GM23338 (cell line): Measurements from ENCODE around the gene FIBP. TPM values are rescaled to one million over a fixed set of nuclear protein-coding genes. Genes with fewer than 3 reads are reported as not detected.

Experiments
- ATAC-seq: fragments of 200-7000 bp; cut with Tn5 transposase; 3 replicates; pipeline ENCODE4 v1.9.1; 2020
- DNase-seq: peaks from one replicate; pipeline ENCODE4 v3.0.0-alpha.2; 2015; ENCODE audit warnings: low spot score
- H2AFZ ChIP-seq: fragments of 200-600 bp; sonication (generic); 2 replicates; pipeline ENCODE4 v1.8.0; 2016; ENCODE audit warnings: antibody characterized with exemption, mild to moderate bottlenecking, moderate library complexity
- H3F3A ChIP-seq: fragments of 200-600 bp; sonication (generic); replicated peaks from 2 replicates; pipeline ENCODE4 v1.8.0; 2017; ENCODE audit warnings: antibody characterized with exemption, mixed run types, low read depth
- H3K27ac ChIP-seq: fragments of 200-600 bp; sonication (generic); 2 replicates; pipeline ENCODE4 v1.6.1; 2016; ENCODE audit warnings: low read depth
- H3K27me3 ChIP-seq: fragments of 200-600 bp; sonication (generic); 2 replicates; pipeline ENCODE4 v1.8.0; 2016; ENCODE audit warnings: mild to moderate bottlenecking, mixed run types, moderate library complexity; ENCODE audit not compliant: insufficient read depth
- H3K36me3 ChIP-seq: fragments of 200-600 bp; sonication (generic); 2 replicates; pipeline ENCODE4 v1.8.0; 2016; ENCODE audit warnings: mild to moderate bottlenecking; ENCODE audit not compliant: insufficient read depth
- H3K4me1 ChIP-seq: fragments of 200-600 bp; sonication (generic); 2 replicates; pipeline ENCODE4 v1.8.0; 2016; ENCODE audit warnings: mild to moderate bottlenecking, moderate library complexity; ENCODE audit not compliant: insufficient read depth
- H3K4me2 ChIP-seq: fragments of 200-600 bp; sonication (generic); 2 replicates; pipeline ENCODE4 v1.7.1; 2017; ENCODE audit warnings: mixed run types
- H3K4me3 ChIP-seq: fragments of 200-600 bp; sonication (generic); 2 replicates; pipeline ENCODE4 v1.6.1; 2016; ENCODE audit warnings: mixed run types
- H3K79me2 ChIP-seq: fragments of 200-600 bp; sonication (generic); replicated peaks from 2 replicates; pipeline ENCODE4 v1.8.0; 2017; ENCODE audit warnings: mild to moderate bottlenecking; ENCODE audit not compliant: insufficient read depth
- H3K9me2 ChIP-seq: fragments of 200-600 bp; sonication (generic); 2 replicates; pipeline ENCODE4 v1.8.0; 2017; ENCODE audit not compliant: insufficient read depth
- H4K20me1 ChIP-seq: fragments of 200-600 bp; sonication (generic); replicated peaks from 2 replicates; pipeline ENCODE4 v1.8.0; 2017; ENCODE audit warnings: mild to moderate bottlenecking; ENCODE audit not compliant: insufficient read depth
- H3K27ac Mint-ChIP-seq: 2 replicates; pipeline ENCODE4 v1.8.0; 2020; ENCODE audit warnings: inconsistent platforms, mild to moderate bottlenecking, moderate library complexity, mixed read lengths
- H3K27me3 Mint-ChIP-seq: 3 replicates; pipeline ENCODE4 v1.8.0; 2022; ENCODE audit warnings: low read depth, mild to moderate bottlenecking, moderate library complexity, mixed read lengths, inconsistent platforms; ENCODE audit not compliant: insufficient read depth, poor library complexity
- H3K36me3 Mint-ChIP-seq: 3 replicates; pipeline ENCODE4 v1.8.0; 2021; ENCODE audit warnings: low read depth, mild to moderate bottlenecking, inconsistent platforms, moderate library complexity, mixed read lengths
- H3K4me1 Mint-ChIP-seq: 3 replicates; pipeline ENCODE4 v1.8.0; 2020; ENCODE audit warnings: mild to moderate bottlenecking, inconsistent platforms, mixed read lengths
- H3K4me3 Mint-ChIP-seq: 3 replicates; pipeline ENCODE4 v1.8.0; 2021; ENCODE audit warnings: moderate library complexity, mild to moderate bottlenecking, inconsistent platforms, mixed read lengths
- H3K9me3 Mint-ChIP-seq: 3 replicates; pipeline ENCODE4 v1.8.0; 2020; ENCODE audit warnings: moderate library complexity, mild to moderate bottlenecking, inconsistent platforms, mixed read lengths
- CREB1 ChIP-seq: fragments of 250-450 bp; sonication (Bioruptor Pico); IDR thresholded peaks from 2 replicates; pipeline ENCODE4 v1.5.0; 2020; ENCODE audit warnings: low read depth, mild to moderate bottlenecking, moderate library complexity
- EZH2 ChIP-seq: fragments of 200-600 bp; sonication (generic); IDR thresholded peaks from one replicate; pipeline ENCODE4 v1.8.0; 2017; ENCODE audit warnings: antibody characterized with exemption, mild to moderate bottlenecking, low read depth; ENCODE audit not compliant: unreplicated experiment
- EZH2phosphoT487 ChIP-seq: fragments of 200-600 bp; sonication (generic); IDR thresholded peaks from one replicate; pipeline ENCODE4 v1.8.1; 2018; ENCODE audit warnings: antibody characterized with exemption; ENCODE audit not compliant: unreplicated experiment
- JUNB ChIP-seq: IDR thresholded peaks from one replicate; pipeline ENCODE4 v1.6.1; 2016; ENCODE audit warnings: antibody characterized with exemption; ENCODE audit not compliant: unreplicated experiment
- NANOG ChIP-seq: IDR thresholded peaks from 2 replicates; pipeline ENCODE4 v1.6.1; 2016; ENCODE audit warnings: antibody characterized with exemption, borderline replicate concordance
- POLR2AphosphoS5 ChIP-seq: IDR thresholded peaks from 2 replicates; pipeline ENCODE4 v1.6.1; 2016; ENCODE audit warnings: antibody characterized with exemption, low read depth
- STAT1 ChIP-seq: IDR thresholded peaks from one replicate; pipeline ENCODE4 v1.6.1; 2016; ENCODE audit warnings: antibody characterized with exemption; ENCODE audit not compliant: unreplicated experiment
- ZNF114 ChIP-seq: fragments of 250-450 bp; sonication (Bioruptor Pico); IDR thresholded peaks from 2 replicates; pipeline ENCODE4 v1.5.0; 2020; ENCODE audit warnings: mild to moderate bottlenecking, moderate library complexity
- ZNF331 ChIP-seq: fragments of 250-450 bp; sonication (Bioruptor Pico); IDR thresholded peaks from 2 replicates; pipeline ENCODE4 v1.5.0; 2020; ENCODE audit warnings: low read depth, mild to moderate bottlenecking, moderate library complexity
- polyA plus RNA-seq: library from polyadenylated mRNA; unstranded; fragments of >200 nt; fragmentation: Nextera tagmentation; extraction: Ambion mirVana; gene quantifications from 2 replicates; pipeline ENCODE4 v1.2.1, GENCODE V29; 2016
- total RNA-seq: library from RNA; depleted of rRNA; stranded (reverse); fragments of >200 nt; shearing (Covaris generic); gene quantifications from 2 replicates; pipeline ENCODE4 v1.2.3, GENCODE V29; 2014
- TF ChIP-seq, protein P1 (sequence below): IDR thresholded peaks from one replicate; pipeline ENCODE4 v1.6.1; 2018; ENCODE audit warnings: antibody characterized with exemption; ENCODE audit not compliant: unreplicated experiment
- TF ChIP-seq, protein P2 (sequence below): fragments of 250-450 bp; sonication (Bioruptor Pico); IDR thresholded peaks from 2 replicates; pipeline ENCODE4 v1.5.0; 2020; ENCODE audit warnings: mild to moderate bottlenecking, moderate library complexity
- TF ChIP-seq, protein P3 (sequence below): IDR thresholded peaks from 2 replicates; pipeline ENCODE4 v1.6.1; 2016; ENCODE audit warnings: antibody characterized with exemption
- TF ChIP-seq, protein P4 (sequence below), 2 experiments: fragments of 200-600 bp in 1 of 2; sonication (generic) in 1 of 2; conservative IDR thresholded peaks; 2 replicates each; pipeline versions ENCODE4 v1.5.1 to v1.6.1; 2016 to 2017; ENCODE audit warnings: antibody characterized with exemption in 2 of 2, low read depth in 2 of 2, mild to moderate bottlenecking in 2 of 2, moderate library complexity in 1 of 2

Gene FIBP
- total and polyA plus RNA-seq, 2 experiments from 2014 or later, result 79.0 to 102 TPM

DNA sequence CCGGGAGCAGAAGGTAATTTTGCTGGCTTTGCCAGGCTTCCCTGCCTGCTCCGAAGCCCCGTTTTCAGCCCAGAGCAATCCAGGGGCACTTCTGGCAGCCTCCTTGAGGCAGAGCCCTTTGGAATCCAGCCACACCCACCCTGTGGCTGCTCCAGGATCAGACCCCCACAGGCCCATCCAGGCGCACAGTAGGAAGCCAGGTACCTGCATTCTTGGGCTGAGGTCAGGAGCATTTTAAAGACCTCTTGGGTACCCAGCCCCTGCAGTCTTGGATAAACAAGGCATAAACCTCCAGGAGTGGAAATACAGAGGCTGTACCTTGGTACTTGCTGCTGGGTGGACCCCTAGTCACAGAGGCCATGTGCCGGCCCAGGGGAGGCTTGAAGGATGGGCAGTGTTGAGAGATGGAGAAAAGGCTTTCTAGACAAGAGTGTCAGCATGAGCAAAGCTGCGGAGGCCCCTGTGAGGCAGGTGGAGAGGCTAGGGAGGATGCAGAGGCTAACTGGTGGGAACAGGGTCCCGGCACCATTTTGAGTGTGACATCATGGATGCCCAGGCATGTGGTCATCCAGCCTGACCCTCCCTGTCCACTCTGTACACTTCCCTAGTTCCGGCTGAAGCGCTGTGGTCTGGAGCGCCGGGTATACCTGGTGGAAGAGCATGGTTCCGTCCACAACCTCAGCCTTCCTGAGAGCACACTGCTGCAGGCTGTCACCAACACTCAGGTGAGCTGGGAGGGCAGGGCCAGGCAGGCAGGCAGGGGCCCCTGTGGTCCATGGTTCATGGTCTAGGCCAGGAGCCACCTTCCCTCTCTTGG is 24.2 kb downstream of the FIBP start:
- Histone ChIP-seq H3K36me3 (peaks cover 4% of the 10 kb centered on the region; the same call in 1 of the 2 replicates), H4K20me1 (peaks cover 6% of the 10 kb centered on the region; the same call in 1 of the 2 replicates), H3K27ac (no peak overlapping the region), H3K79me2 (peaks cover 11% of the 10 kb centered on the region), H3K4me1 (peaks cover 8% of the 10 kb centered on the region; the same call in 1 of the 2 replicates), H3K4me3 (no peak overlapping the region), H3F3A (peaks cover 27% of the 10 kb centered on the region), H3K27me3 (peaks cover 8% of the 10 kb centered on the region; the same call in 1 of the 2 replicates), H3K9me2 (no peaks in the 10 kb centered on the region), H3K4me2 (no peak overlapping the region), H2AFZ (no peak overlapping the region)
- Mint-ChIP-seq H3K4me1 (peaks cover 16% of the 10 kb centered on the region), H3K27ac (no peak overlapping the region), H3K36me3 (peaks cover 39% of the 10 kb centered on the region), H3K4me3 (no peak overlapping the region), H3K27me3 (peaks cover 34% of the 10 kb centered on the region), H3K9me3 (peaks cover 4% of the 10 kb centered on the region; the same call in 2 of the 3 replicates)
- TF ChIP-seq ZNF331 (CRISPR knock-in tag), result no peak
- TF ChIP-seq POLR2AphosphoS5, result no peak
- no peak for TF ChIP-seq EZH2phosphoT487
- TF ChIP-seq CREB1 (CRISPR knock-in tag), result no peak
- TF ChIP-seq, protein P1, sequence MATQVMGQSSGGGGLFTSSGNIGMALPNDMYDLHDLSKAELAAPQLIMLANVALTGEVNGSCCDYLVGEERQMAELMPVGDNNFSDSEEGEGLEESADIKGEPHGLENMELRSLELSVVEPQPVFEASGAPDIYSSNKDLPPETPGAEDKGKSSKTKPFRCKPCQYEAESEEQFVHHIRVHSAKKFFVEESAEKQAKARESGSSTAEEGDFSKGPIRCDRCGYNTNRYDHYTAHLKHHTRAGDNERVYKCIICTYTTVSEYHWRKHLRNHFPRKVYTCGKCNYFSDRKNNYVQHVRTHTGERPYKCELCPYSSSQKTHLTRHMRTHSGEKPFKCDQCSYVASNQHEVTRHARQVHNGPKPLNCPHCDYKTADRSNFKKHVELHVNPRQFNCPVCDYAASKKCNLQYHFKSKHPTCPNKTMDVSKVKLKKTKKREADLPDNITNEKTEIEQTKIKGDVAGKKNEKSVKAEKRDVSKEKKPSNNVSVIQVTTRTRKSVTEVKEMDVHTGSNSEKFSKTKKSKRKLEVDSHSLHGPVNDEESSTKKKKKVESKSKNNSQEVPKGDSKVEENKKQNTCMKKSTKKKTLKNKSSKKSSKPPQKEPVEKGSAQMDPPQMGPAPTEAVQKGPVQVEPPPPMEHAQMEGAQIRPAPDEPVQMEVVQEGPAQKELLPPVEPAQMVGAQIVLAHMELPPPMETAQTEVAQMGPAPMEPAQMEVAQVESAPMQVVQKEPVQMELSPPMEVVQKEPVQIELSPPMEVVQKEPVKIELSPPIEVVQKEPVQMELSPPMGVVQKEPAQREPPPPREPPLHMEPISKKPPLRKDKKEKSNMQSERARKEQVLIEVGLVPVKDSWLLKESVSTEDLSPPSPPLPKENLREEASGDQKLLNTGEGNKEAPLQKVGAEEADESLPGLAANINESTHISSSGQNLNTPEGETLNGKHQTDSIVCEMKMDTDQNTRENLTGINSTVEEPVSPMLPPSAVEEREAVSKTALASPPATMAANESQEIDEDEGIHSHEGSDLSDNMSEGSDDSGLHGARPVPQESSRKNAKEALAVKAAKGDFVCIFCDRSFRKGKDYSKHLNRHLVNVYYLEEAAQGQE, result no peak
- TF ChIP-seq STAT1, result no peak
- no peak for TF ChIP-seq JUNB
- TF ChIP-seq, protein P2, sequence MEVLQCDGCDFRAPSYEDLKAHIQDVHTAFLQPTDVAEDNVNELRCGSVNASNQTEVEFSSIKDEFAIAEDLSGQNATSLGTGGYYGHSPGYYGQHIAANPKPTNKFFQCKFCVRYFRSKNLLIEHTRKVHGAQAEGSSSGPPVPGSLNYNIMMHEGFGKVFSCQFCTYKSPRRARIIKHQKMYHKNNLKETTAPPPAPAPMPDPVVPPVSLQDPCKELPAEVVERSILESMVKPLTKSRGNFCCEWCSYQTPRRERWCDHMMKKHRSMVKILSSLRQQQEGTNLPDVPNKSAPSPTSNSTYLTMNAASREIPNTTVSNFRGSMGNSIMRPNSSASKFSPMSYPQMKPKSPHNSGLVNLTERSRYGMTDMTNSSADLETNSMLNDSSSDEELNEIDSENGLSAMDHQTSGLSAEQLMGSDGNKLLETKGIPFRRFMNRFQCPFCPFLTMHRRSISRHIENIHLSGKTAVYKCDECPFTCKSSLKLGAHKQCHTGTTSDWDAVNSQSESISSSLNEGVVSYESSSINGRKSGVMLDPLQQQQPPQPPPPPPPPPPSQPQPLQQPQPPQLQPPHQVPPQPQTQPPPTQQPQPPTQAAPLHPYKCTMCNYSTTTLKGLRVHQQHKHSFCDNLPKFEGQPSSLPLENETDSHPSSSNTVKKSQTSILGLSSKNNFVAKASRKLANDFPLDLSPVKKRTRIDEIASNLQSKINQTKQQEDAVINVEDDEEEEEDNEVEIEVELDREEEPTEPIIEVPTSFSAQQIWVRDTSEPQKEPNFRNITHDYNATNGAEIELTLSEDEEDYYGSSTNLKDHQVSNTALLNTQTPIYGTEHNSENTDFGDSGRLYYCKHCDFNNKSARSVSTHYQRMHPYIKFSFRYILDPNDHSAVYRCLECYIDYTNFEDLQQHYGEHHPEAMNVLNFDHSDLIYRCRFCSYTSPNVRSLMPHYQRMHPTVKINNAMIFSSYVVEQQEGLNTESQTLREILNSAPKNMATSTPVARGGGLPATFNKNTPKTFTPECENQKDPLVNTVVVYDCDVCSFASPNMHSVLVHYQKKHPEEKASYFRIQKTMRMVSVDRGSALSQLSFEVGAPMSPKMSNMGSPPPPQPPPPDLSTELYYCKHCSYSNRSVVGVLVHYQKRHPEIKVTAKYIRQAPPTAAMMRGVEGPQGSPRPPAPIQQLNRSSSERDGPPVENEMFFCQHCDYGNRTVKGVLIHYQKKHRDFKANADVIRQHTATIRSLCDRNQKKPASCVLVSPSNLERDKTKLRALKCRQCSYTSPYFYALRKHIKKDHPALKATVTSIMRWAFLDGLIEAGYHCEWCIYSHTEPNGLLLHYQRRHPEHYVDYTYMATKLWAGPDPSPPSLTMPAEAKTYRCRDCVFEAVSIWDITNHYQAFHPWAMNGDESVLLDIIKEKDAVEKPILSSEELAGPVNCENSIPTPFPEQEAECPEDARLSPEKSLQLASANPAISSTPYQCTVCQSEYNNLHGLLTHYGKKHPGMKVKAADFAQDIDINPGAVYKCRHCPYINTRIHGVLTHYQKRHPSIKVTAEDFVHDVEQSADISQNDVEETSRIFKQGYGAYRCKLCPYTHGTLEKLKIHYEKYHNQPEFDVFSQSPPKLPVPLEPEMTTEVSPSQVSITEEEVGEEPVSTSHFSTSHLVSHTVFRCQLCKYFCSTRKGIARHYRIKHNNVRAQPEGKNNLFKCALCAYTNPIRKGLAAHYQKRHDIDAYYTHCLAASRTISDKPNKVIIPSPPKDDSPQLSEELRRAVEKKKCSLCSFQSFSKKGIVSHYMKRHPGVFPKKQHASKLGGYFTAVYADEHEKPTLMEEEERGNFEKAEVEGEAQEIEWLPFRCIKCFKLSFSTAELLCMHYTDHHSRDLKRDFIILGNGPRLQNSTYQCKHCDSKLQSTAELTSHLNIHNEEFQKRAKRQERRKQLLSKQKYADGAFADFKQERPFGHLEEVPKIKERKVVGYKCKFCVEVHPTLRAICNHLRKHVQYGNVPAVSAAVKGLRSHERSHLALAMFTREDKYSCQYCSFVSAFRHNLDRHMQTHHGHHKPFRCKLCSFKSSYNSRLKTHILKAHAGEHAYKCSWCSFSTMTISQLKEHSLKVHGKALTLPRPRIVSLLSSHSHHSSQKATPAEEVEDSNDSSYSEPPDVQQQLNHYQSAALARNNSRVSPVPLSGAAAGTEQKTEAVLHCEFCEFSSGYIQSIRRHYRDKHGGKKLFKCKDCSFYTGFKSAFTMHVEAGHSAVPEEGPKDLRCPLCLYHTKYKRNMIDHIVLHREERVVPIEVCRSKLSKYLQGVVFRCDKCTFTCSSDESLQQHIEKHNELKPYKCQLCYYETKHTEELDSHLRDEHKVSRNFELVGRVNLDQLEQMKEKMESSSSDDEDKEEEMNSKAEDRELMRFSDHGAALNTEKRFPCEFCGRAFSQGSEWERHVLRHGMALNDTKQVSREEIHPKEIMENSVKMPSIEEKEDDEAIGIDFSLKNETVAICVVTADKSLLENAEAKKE (CRISPR knock-in tag), result no peak
- no peak for TF ChIP-seq ZNF114
- no peak for TF ChIP-seq NANOG
- no peak for TF ChIP-seq EZH2
- TF ChIP-seq, protein P3, sequence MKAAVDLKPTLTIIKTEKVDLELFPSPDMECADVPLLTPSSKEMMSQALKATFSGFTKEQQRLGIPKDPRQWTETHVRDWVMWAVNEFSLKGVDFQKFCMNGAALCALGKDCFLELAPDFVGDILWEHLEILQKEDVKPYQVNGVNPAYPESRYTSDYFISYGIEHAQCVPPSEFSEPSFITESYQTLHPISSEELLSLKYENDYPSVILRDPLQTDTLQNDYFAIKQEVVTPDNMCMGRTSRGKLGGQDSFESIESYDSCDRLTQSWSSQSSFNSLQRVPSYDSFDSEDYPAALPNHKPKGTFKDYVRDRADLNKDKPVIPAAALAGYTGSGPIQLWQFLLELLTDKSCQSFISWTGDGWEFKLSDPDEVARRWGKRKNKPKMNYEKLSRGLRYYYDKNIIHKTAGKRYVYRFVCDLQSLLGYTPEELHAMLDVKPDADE, result no peak
- TF ChIP-seq, protein P4, sequence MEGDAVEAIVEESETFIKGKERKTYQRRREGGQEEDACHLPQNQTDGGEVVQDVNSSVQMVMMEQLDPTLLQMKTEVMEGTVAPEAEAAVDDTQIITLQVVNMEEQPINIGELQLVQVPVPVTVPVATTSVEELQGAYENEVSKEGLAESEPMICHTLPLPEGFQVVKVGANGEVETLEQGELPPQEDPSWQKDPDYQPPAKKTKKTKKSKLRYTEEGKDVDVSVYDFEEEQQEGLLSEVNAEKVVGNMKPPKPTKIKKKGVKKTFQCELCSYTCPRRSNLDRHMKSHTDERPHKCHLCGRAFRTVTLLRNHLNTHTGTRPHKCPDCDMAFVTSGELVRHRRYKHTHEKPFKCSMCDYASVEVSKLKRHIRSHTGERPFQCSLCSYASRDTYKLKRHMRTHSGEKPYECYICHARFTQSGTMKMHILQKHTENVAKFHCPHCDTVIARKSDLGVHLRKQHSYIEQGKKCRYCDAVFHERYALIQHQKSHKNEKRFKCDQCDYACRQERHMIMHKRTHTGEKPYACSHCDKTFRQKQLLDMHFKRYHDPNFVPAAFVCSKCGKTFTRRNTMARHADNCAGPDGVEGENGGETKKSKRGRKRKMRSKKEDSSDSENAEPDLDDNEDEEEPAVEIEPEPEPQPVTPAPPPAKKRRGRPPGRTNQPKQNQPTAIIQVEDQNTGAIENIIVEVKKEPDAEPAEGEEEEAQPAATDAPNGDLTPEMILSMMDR (conservative IDR thresholded peaks at IDR 0.05; ENCODE audit: low read depth in 2 of 2), result no peak
- no peak for DNase-seq
- no peak for ATAC-seq
